ENCODE data around the gene AAGAB.

Gene AAGAB

GRCh38 chr15:67172172-67172571 is 82.3 kb downstream of the AAGAB start:
- H3K27ac ChIP-seq (ENCODE audit: low read depth, low read length): no peak overlapping the region
- H4K20me1 ChIP-seq (ENCODE audit: low read depth, low read length): no peaks in the 10 kb centered on the region
- no peak overlapping the region for H3K4me2 ChIP-seq (ENCODE audit: low read depth, low read length, poor library complexity, severe bottlenecking)
- no peak overlapping the region for H3K4me3 ChIP-seq (ENCODE audit: insufficient read depth, low read length, poor library complexity, severe bottlenecking)
- H3K9me2 ChIP-seq (replicated peaks; ENCODE audit: insufficient read depth, low read length): no peaks in the 10 kb centered on the region
- H3K36me3 ChIP-seq (ENCODE audit: low read length): no peaks in the 10 kb centered on the region
- H3K9ac ChIP-seq (ENCODE audit: low read length): no peak overlapping the region
- H3K79me2 ChIP-seq (ENCODE audit: insufficient read depth, low read length): no peaks in the 10 kb centered on the region
- no peaks in the 10 kb centered on the region for H3F3A ChIP-seq (ENCODE audit: insufficient read depth)
- H3K9me3 ChIP-seq (ENCODE audit: insufficient read depth, low read length): no peaks in the 10 kb centered on the region
- no peaks in the 10 kb centered on the region for H3K27me3 ChIP-seq (ENCODE audit: low read length)
- no peak overlapping the region for H2AFZ ChIP-seq (ENCODE audit: low read depth, low read length, severe bottlenecking)
- TF ChIP-seq CTCF (IDR thresholded peaks at IDR 0.05; ENCODE audit: insufficient read depth, low read length, poor library complexity, severe bottlenecking): no peak
- no peak for TF ChIP-seq EZH2phosphoT487 (conservative IDR thresholded peaks at IDR 0.05; ENCODE audit: low read length)

- Histone ChIP-seq H3K36me3 (ENCODE audit: low read length) (no peaks in the 10 kb centered on the region), H3K79me2 (ENCODE audit: insufficient read depth, low read length) (no peaks in the 10 kb centered on the region), H4K20me1 (ENCODE audit: low read depth, low read length) (no peaks in the 10 kb centered on the region), H3K27ac (ENCODE audit: low read depth, low read length) (no peak overlapping the region), H3K4me2 (ENCODE audit: low read depth, low read length, poor library complexity, severe bottlenecking) (no peak overlapping the region), H3K4me3 (ENCODE audit: insufficient read depth, low read length, poor library complexity, severe bottlenecking) (no peak overlapping the region), H3F3A (ENCODE audit: insufficient read depth) (no peaks in the 10 kb centered on the region), H2AFZ (ENCODE audit: low read depth, low read length, severe bottlenecking) (no peak overlapping the region), H3K9me3 (ENCODE audit: insufficient read depth, low read length) (no peaks in the 10 kb centered on the region), H3K9ac (ENCODE audit: low read length) (no peak overlapping the region), H3K27me3 (ENCODE audit: low read length) (no peaks in the 10 kb centered on the region), H3K9me2 (replicated peaks; ENCODE audit: insufficient read depth, low read length) (no peaks in the 10 kb centered on the region)
- no peak for TF ChIP-seq EZH2phosphoT487 (conservative IDR thresholded peaks at IDR 0.05; ENCODE audit: low read length)
Measured at GRCh38 chr15:67171471-67171870, 83.0 kb downstream of the AAGAB start.

- H3K4me2 ChIP-seq (ENCODE audit: low read depth, low read length, poor library complexity, severe bottlenecking): no peak overlapping the region
- no peak for TF ChIP-seq CTCF (IDR thresholded peaks at IDR 0.05; ENCODE audit: insufficient read depth, low read length, poor library complexity, severe bottlenecking)
- no peak for TF ChIP-seq EZH2phosphoT487 (conservative IDR thresholded peaks at IDR 0.05; ENCODE audit: low read length)
- H3K4me3 ChIP-seq (ENCODE audit: insufficient read depth, low read length, poor library complexity, severe bottlenecking): no peak overlapping the region
- no peaks in the 10 kb centered on the region for H3K79me2 ChIP-seq (ENCODE audit: insufficient read depth, low read length)
- H3F3A ChIP-seq (ENCODE audit: insufficient read depth): no peaks in the 10 kb centered on the region
- no peaks in the 10 kb centered on the region for H3K9me3 ChIP-seq (ENCODE audit: insufficient read depth, low read length)
- H3K27me3 ChIP-seq (ENCODE audit: low read length): no peaks in the 10 kb centered on the region
- H4K20me1 ChIP-seq (ENCODE audit: low read depth, low read length): no peaks in the 10 kb centered on the region
- no peak overlapping the region for H3K27ac ChIP-seq (ENCODE audit: low read depth, low read length)
- H3K36me3 ChIP-seq (ENCODE audit: low read length): no peaks in the 10 kb centered on the region
- no peak overlapping the region for H2AFZ ChIP-seq (ENCODE audit: low read depth, low read length, severe bottlenecking)
- H3K9ac ChIP-seq (ENCODE audit: low read length): no peak overlapping the region
- no peaks in the 10 kb centered on the region for H3K9me2 ChIP-seq (replicated peaks; ENCODE audit: insufficient read depth, low read length)
Measured at GRCh38 chr15:67170143-67170925, 84.1 kb downstream of the AAGAB start.

GRCh38 chr15:67168694-67169093 is 85.8 kb downstream of the AAGAB start:
- no peaks in the 10 kb centered on the region for H3F3A ChIP-seq (ENCODE audit: insufficient read depth)
- no peak overlapping the region for H3K4me2 ChIP-seq (ENCODE audit: low read depth, low read length, poor library complexity, severe bottlenecking)
- H3K9me2 ChIP-seq (replicated peaks; ENCODE audit: insufficient read depth, low read length): no peaks in the 10 kb centered on the region
- H2AFZ ChIP-seq (ENCODE audit: low read depth, low read length, severe bottlenecking): no peak overlapping the region
- H3K4me3 ChIP-seq (ENCODE audit: insufficient read depth, low read length, poor library complexity, severe bottlenecking): no peak overlapping the region
- TF ChIP-seq CTCF (IDR thresholded peaks at IDR 0.05; ENCODE audit: insufficient read depth, low read length, poor library complexity, severe bottlenecking) (no peak), EZH2phosphoT487 (conservative IDR thresholded peaks at IDR 0.05; ENCODE audit: low read length) (no peak)
- H3K27me3 ChIP-seq (ENCODE audit: low read length): no peaks in the 10 kb centered on the region
- no peak overlapping the region for H3K9ac ChIP-seq (ENCODE audit: low read length)
- H3K9me3 ChIP-seq (ENCODE audit: insufficient read depth, low read length): no peaks in the 10 kb centered on the region
- no peaks in the 10 kb centered on the region for H3K36me3 ChIP-seq (ENCODE audit: low read length)
- no peaks in the 10 kb centered on the region for H3K79me2 ChIP-seq (ENCODE audit: insufficient read depth, low read length)
- no peak overlapping the region for H3K27ac ChIP-seq (ENCODE audit: low read depth, low read length)
- no peaks in the 10 kb centered on the region for H4K20me1 ChIP-seq (ENCODE audit: low read depth, low read length)

Data from SU-DHL-6 (cell line).